ENCODE measurements around the gene E2F2. TPM values are rescaled to one million over a fixed set of nuclear protein-coding genes. Genes with fewer than 3 reads are reported as not detected.

The E2F2 gene
- total and polyA plus RNA-seq, 2 of the 13 experiments (the other 11 are each of a cell fraction or from before 2014, with no cell fraction given), result 0.65 to 6.6 TPM

GRCh38 chr1:23530747-23531561 is at the start of gene E2F2 (continued):
- TF ChIP-seq MNT (IDR thresholded peaks at IDR 0.05) (no peak), ZNF563 (CRISPR knock-in tag; IDR thresholded peaks at IDR 0.05) (peak; percentile 65; the same call in 1 of the 2 replicates), ZNF451 (CRISPR knock-in tag; IDR thresholded peaks at IDR 0.05) (no peak), PRDM15 (CRISPR knock-in tag; IDR thresholded peaks at IDR 0.05) (no peak), ZFX (CRISPR knock-in tag; IDR thresholded peaks at IDR 0.05; ENCODE audit: low read depth) (peak; percentile 46), KLF9 (CRISPR knock-in tag; IDR thresholded peaks at IDR 0.05; ENCODE audit: low read depth) (no peak), HOXA9 (CRISPR knock-in tag; IDR thresholded peaks at IDR 0.05; ENCODE audit: borderline replicate concordance) (peak; percentile 65; the same call in 1 of the 2 replicates), NRL (CRISPR knock-in tag; IDR thresholded peaks at IDR 0.05; ENCODE audit: borderline replicate concordance) (peak; percentile 36; the same call in 1 of the 2 replicates), DMAP1 (CRISPR knock-in tag; IDR thresholded peaks at IDR 0.05) (peak; percentile 67; the same call in 1 of the 2 replicates), TFE3 (CRISPR knock-in tag; IDR thresholded peaks at IDR 0.05) (peak; percentile 44; the same call in 1 of the 2 replicates), TAF1 (CRISPR knock-in tag; IDR thresholded peaks at IDR 0.05) (peak; percentile 11; the same call in 1 of the 2 replicates), JUNB (CRISPR knock-in tag; IDR thresholded peaks at IDR 0.05; ENCODE audit: borderline replicate concordance) (peak; percentile 80), SNAPC2 (CRISPR knock-in tag; IDR thresholded peaks at IDR 0.05) (peak; percentile 44; the same call in 1 of the 2 replicates), PCBP1 (IDR thresholded peaks at IDR 0.05; ENCODE audit: borderline replicate concordance, low read depth, low read length) (peak; percentile 91; the same call in 1 of the 2 replicates), ZNF737 (CRISPR knock-in tag; IDR thresholded peaks at IDR 0.05; ENCODE audit: borderline replicate concordance) (no peak), SMAD9 (CRISPR knock-in tag; IDR thresholded peaks at IDR 0.05) (no peak), KDM5B (CRISPR knock-in tag; IDR thresholded peaks at IDR 0.05; ENCODE audit: borderline replicate concordance) (peak; percentile 88; the same call in 1 of the 2 replicates), DDIT3 (CRISPR knock-in tag; IDR thresholded peaks at IDR 0.05) (no peak), ARHGAP35 (CRISPR knock-in tag; IDR thresholded peaks at IDR 0.05; ENCODE audit: borderline replicate concordance) (peak; percentile 28; the same call in 1 of the 2 replicates), MBNL3 (CRISPR knock-in tag; conservative IDR thresholded peaks at IDR 0.05) (no peak), ZNF850 (CRISPR knock-in tag; conservative IDR thresholded peaks at IDR 0.05) (0 out of 2 replicates have a peak, but pooled peaks have one; percentile 67), SP1 (IDR thresholded peaks at IDR 0.05) (no peak), SP1 (CRISPR knock-in tag; IDR thresholded peaks at IDR 0.05) (peak; percentile 44; the same call in 1 of the 2 replicates)

Data from HepG2 (cell line).